Measurements from ENCODE around the gene CLK1.
"Not testable (repeated sequence)": the region's sequence is repeated elsewhere in the genome, so short reads cannot be mapped to it uniquely, and the experiment has no call there.

DNA sequence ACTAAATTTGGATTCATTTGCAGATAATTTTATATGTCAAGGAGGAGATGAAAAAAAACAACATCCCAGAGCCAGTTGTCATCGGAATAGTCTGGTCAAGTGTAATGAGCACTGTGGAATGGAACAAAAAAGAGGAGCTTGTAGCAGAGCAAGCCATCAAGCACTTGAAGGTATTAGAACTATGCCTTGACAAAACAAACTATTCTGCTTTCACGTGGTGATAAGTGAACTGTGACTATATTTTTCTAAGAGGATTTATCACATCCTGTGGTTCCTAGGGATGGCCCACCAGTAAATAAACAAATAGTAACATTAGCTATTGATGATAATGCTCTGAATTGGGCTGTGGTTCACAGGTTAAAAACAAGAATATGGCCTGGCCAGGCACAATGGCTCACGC lies 45.7 kb downstream of the CLK1 start:
- TF ChIP-seq, protein P1, sequence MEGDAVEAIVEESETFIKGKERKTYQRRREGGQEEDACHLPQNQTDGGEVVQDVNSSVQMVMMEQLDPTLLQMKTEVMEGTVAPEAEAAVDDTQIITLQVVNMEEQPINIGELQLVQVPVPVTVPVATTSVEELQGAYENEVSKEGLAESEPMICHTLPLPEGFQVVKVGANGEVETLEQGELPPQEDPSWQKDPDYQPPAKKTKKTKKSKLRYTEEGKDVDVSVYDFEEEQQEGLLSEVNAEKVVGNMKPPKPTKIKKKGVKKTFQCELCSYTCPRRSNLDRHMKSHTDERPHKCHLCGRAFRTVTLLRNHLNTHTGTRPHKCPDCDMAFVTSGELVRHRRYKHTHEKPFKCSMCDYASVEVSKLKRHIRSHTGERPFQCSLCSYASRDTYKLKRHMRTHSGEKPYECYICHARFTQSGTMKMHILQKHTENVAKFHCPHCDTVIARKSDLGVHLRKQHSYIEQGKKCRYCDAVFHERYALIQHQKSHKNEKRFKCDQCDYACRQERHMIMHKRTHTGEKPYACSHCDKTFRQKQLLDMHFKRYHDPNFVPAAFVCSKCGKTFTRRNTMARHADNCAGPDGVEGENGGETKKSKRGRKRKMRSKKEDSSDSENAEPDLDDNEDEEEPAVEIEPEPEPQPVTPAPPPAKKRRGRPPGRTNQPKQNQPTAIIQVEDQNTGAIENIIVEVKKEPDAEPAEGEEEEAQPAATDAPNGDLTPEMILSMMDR (IDR thresholded peaks at IDR 0.05): not testable (repeated sequence)
- TF ChIP-seq POLR2A (IDR thresholded peaks at IDR 0.05): not testable (repeated sequence)

Data from testis (tissue), 2 donors.